Lung (tissue), 12 donors: ENCODE measurements around the gene UQCRH. TPM values are rescaled to one million over a fixed set of nuclear protein-coding genes. Genes with fewer than 3 reads are reported as not detected.

Experiments
- ATAC-seq: fragments of 200-7000 bp; cut with Tn5 transposase; one replicate; pipeline ENCODE4 v1.9.1; 2020; ENCODE audit warnings: moderate number of reproducible peaks; ENCODE audit not compliant: insufficient read depth, low FRiP score
- DNase-seq, 3 donors: peaks; one replicate each; pipeline ENCODE4 v3.0.0-alpha.2; 2013 to 2017
- H3K27ac ChIP-seq, 2 donors: one replicate each; pipeline ENCODE4 v1.5.1; 2013; ENCODE audit warnings: mild to moderate bottlenecking in 2 of 2, moderate library complexity in 2 of 2, control low read depth in 1 of 2, inconsistent platforms in 1 of 2, low read depth in 1 of 2, low read length in 1 of 2
- H3K27me3 ChIP-seq, 3 donors: one replicate each; pipeline ENCODE4 v1.5.1; 2013; ENCODE audit warnings: low read length in 2 of 3; ENCODE audit not compliant: control insufficient read depth in 3 of 3, insufficient read depth in 3 of 3
- H3K36me3 ChIP-seq, 4 donors: one replicate each; pipeline ENCODE4 v1.5.1; 2013; ENCODE audit warnings: low read length in 4 of 4, mild to moderate bottlenecking in 1 of 4, moderate library complexity in 1 of 4; ENCODE audit not compliant: control insufficient read depth in 4 of 4, insufficient read depth in 4 of 4
- H3K4me1 ChIP-seq, 5 donors: one replicate each; pipeline ENCODE4 v1.5.1; 2013; ENCODE audit warnings: low read length in 5 of 5, mild to moderate bottlenecking in 2 of 5, moderate library complexity in 1 of 5; ENCODE audit not compliant: control insufficient read depth in 5 of 5, insufficient read depth in 5 of 5
- H3K4me3 ChIP-seq: one replicate; pipeline ENCODE4 v1.5.1; 2013; ENCODE audit warnings: mild to moderate bottlenecking, control low read depth, moderate library complexity
- H3K9ac ChIP-seq, 2 donors: one replicate each; pipeline ENCODE4 v1.5.1; 2013; ENCODE audit warnings: low read length in 2 of 2, control low read depth in 1 of 2; ENCODE audit not compliant: insufficient read depth in 1 of 2
- H3K9me3 ChIP-seq, 4 donors: one replicate each; pipeline ENCODE4 v1.5.1; 2013; ENCODE audit warnings: low read length in 3 of 4, mild to moderate bottlenecking in 1 of 4, moderate library complexity in 1 of 4; ENCODE audit not compliant: control insufficient read depth in 4 of 4, insufficient read depth in 3 of 4
- CTCF ChIP-seq: IDR thresholded peaks from 2 replicates; pipeline ENCODE4 v1.5.1; 2012; ENCODE audit warnings: mild to moderate bottlenecking; ENCODE audit errors: control extremely low read depth, extremely low read depth
- WGBS, 2 donors: extraction: QIAGEN DNeasy Blood & Tissue Kit; methylation state at CpG; one replicate each; pipeline ENCODE4 v1.1.7; 2013; 5-methylcytosine and 5-hydroxymethylcytosine counted together
- polyA plus RNA-seq, 2 donors: library from polyadenylated mRNA; stranded (reverse); fragments of 200-250 nt; gene quantifications; one replicate each; pipeline ENCODE4 v1.2.1, GENCODE V29; 2013
- total RNA-seq, 2 donors: library from RNA; depleted of rRNA in 1 of 2; stranded (reverse); fragments of >200 nt in 1 of 2; gene quantifications; one replicate each; pipeline ENCODE4 v1.2.1, GENCODE V29; 2014 to 2021
- donor health status: control.
- donor health status: control.
- donor health status: Bipolar disorder and iron deficiency.
- donor health status: healthy.
- donor health status: DM: yes; HTN: yes; CAD: no.

UQCRH gene
- total and polyA plus RNA-seq, 4 donors = 159 to 400 (median 304) TPM

- Histone ChIP-seq H3K9ac (no peak overlapping the region), H3K4me3 (no peak overlapping the region), H3K36me3 (peaks cover 12 to 27% (median 17%) of the 10 kb centered on the region in 4 donors), H3K9me3 (no peaks in the 10 kb centered on the region), H3K4me1 (no peaks in the 10 kb centered on the region), H3K27me3 (no peaks in the 10 kb centered on the region), H3K27ac (no peak overlapping the region)
- WGBS, 2 donors = 97% methylated on average over 12 of the region's 12 CpGs
- TF ChIP-seq CTCF = no peak
- DNase-seq (peak in 1 of 3 donors; percentile 10), ATAC-seq (no peak)
Observed at GRCh38 chr1:46278807-46279206, 24.7 kb upstream of the UQCRH start.

GRCh38 chr1:46280092-46280491, 23.4 kb upstream of the UQCRH start:
- WGBS, 2 donors = 89 to 97% methylated on average over 3 of the region's 3 CpGs
- H3K27ac ChIP-seq = no peak overlapping the region
- H3K4me1 ChIP-seq = no peaks in the 10 kb centered on the region
- no peaks in the 10 kb centered on the region for H3K9me3 ChIP-seq
- H3K9ac ChIP-seq = no peak overlapping the region
- H3K4me3 ChIP-seq = no peak overlapping the region
- ATAC-seq (no peak), DNase-seq (no peak)
- H3K36me3 ChIP-seq = peaks cover 15 to 34% (median 22%) of the 10 kb centered on the region in 4 donors
- no peak for TF ChIP-seq CTCF
- H3K27me3 ChIP-seq = no peaks in the 10 kb centered on the region

GRCh38 chr1:46281021-46281420, 22.5 kb upstream of the UQCRH start:
- no peak overlapping the region for H3K27ac ChIP-seq
- no peaks in the 10 kb centered on the region for H3K9me3 ChIP-seq
- H3K36me3 ChIP-seq = peaks cover 20 to 43% (median 26%) of the 10 kb centered on the region in 4 donors
- H3K4me3 ChIP-seq = no peak overlapping the region
- H3K4me1 ChIP-seq = no peaks in the 10 kb centered on the region
- WGBS, 2 donors = 96 to 97% methylated on average over 14 of the region's 14 CpGs
- H3K27me3 ChIP-seq = no peaks in the 10 kb centered on the region
- TF ChIP-seq CTCF = no peak
- H3K9ac ChIP-seq = no peak overlapping the region
- DNase-seq (no peak), ATAC-seq (no peak)

- no peak overlapping the region for H3K27ac ChIP-seq
- DNase-seq = no peak
- peaks cover 30 to 45% (median 34%) of the 10 kb centered on the region in 4 donors for H3K36me3 ChIP-seq
- no peak overlapping the region for H3K9ac ChIP-seq
- H3K4me1 ChIP-seq = no peaks in the 10 kb centered on the region
- WGBS, 2 donors = 90 to 96% methylated on average over 1 of the region's 1 CpG
- no peak for ATAC-seq
- H3K9me3 ChIP-seq = no peaks in the 10 kb centered on the region
- H3K4me3 ChIP-seq = no peak overlapping the region
- TF ChIP-seq CTCF = no peak
- no peaks in the 10 kb centered on the region for H3K27me3 ChIP-seq
Observed at GRCh38 chr1:46284058-46284457, 19.4 kb upstream of the UQCRH start.
